Measurements from ENCODE around the gene FRA10AC1.
"Not testable (repeated sequence)": the region's sequence is repeated elsewhere in the genome, so short reads cannot be mapped to it uniquely, and the experiment has no call there.

FRA10AC1 gene

GRCh38 chr10:93701866-93702209 lies 554 bp downstream of the FRA10AC1 start:
- no peak for DNase-seq

- DNase-seq, result no peak
These were observed 5.2 kb downstream of the FRA10AC1 start for GRCh38 chr10:93697207-93697606.

GRCh38 chr10:93696582-93696981 lies 5.8 kb downstream of the FRA10AC1 start:
- DNase-seq, result not testable (repeated sequence)

DNA sequence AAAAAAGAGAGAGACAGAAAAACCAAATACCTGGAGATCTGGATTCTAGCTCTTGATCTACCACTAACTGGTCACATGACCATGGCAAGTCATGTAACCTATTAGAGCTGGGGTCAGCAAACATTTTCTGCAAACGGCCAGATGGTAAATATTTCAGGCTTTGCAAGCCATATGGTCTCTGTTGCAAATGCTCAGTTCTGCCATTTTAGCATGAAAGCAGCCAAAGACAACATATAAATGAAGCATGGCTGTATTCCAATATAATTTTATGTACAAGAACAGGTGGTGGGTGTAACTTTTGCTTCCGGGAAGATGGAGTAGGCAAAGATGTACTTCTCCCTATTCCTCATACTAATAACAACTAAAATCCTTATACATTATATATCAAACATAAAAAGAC lies 6.7 kb downstream of the FRA10AC1 start:
- DNase-seq, result no peak

DNA sequence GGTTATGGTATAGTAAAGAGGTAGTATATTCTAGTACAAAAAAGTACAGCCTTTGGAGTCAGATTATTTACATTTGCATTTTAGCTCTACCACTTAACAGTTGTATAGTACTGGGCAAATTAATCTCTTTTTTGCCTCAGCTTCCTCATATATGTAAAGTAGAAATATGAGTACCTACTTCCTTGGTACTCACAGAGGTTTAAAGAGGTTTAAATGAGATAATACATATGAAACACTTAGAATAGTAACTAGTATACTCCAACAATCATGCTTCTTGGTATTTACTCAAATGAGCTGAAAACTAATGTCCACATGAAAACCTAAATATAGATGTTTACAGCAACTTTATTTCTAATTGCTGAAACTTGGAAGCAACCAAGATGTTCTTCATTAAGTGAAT lies 14.7 kb downstream of the FRA10AC1 start:
- DNase-seq, result no peak

GRCh38 chr10:93680412-93681047 lies 21.9 kb downstream of the FRA10AC1 start:
- DNase-seq, result no peak

DNA sequence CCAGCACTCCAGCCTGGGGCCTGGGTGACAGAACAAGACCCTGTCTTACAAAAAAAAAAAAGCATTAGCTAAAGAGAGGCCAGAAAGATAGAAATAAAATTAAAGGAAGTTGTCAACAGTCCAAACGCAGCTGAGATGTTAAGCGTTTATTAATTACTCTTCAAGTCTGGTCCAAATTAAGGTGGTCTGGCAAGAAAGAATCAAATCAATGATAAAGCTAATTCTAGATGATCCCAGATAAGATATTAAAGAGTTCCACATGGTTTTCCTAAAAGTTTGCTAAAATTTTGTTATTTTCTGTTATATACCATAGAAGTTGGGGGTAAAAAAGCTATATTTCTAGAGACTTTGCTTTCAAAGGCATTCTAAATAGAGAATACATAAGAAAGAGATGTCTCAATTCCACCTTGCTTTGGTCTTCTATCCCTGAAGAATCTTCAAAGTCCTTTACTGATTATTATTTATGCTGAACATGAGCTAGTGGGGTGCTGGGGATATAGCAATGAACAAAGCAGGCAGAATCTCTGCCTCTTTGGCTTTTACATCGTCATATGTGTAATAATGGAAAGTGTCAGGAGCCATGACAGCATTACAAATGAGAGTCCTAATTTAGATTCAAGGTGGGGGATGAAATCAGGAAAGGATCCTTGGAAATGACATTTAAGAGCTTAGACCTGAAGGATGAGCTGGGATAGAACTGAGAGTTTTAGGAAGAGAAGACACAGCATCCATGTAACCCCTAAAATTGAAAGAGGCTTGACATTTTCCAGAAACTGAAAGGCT lies 23.4 kb downstream of the FRA10AC1 start:
- DNase-seq, result no peak

DNA sequence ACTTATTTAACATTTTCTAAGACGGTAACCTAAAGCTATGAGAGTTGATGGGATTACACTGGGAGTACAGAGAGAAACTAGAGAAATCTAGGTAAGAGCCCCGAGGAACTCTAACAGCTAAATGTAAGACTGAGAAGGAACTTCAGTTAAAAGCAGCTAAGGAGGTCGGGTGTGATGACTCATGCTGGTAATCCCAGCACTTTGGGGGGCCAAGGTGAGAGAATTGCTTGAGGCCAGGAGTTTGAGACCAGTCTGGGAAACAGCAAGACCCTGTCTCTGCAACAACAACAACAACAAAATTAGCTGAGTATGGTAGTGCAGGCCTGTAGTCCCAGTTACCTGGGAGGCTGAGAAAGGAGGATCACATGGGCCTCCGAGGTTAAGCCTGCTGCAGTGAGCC lies 24.0 kb downstream of the FRA10AC1 start:
- no peak for DNase-seq

GRCh38 chr10:93673791-93674190 lies 28.6 kb downstream of the FRA10AC1 start:
- DNase-seq, result no peak

GRCh38 chr10:93672890-93673289 lies 29.5 kb downstream of the FRA10AC1 start:
- no peak for DNase-seq

DNA sequence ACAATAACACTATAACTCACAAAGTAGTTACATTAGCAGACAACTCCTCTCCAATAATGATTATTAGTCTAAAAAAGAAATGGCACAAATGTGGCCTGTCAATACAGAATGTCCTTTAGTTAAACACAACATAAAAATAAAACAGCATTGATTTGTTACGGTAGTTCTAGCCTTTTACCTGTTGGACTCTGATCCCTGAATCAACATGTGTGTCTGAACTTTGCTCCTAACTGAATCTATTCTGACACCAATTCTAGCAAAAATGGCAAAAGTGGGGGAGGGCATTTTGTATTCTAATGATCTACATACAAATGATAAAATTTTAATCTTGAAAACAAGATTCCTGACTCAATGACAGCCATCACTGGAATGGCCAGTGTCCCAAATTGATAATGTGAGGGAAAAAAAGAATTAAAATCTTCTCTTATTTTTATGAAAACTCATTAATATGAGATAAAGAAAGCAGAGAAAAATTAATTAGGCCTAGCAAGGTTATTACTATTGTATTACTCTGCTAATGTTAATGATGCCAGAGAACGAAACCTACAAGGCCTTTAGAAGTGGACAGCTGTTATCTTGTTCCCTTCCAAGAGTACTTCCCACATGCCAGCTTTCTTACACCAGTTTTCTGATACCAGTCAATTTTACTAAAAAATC lies 30.2 kb downstream of the FRA10AC1 start:
- no peak for DNase-seq

DNA sequence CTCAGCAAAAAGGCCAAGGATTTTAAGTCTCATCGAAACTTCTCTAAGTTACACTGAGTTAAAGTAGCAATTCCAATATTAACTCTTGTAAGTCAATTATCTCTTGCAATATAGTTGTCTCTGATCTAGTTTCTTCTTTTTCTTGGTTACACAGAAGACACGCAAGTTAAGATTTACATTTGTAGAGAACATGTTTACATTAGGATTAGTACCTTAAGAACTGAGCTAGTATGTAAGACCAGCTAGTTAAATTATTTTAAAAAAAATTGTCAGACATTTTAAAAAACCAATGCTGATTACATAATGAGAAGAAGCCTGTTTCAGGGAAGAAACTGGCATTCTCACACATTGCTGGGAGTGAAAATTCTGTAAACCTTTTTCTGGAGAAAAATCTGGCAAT lies 31.4 kb downstream of the FRA10AC1 start:
- no peak for DNase-seq

DNA sequence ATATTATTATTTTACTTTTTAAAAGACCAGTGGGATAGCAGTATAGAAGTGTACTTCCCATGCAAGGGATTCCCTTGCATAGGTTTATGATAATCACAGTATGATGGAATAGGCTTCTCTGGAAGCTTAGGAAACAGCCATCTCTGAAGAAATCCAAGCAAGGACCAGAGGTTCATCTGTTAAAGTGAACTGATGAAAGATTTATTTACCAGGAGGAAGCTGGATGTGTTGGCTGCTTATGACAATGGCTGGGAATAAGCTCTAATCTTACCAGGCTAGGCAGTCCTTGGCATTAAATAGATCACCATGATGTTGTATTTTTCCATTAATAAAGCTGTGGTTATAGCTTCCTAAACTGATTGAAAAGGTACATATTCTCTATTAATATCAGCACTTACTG lies 32.0 kb downstream of the FRA10AC1 start:
- no peak for DNase-seq

GRCh38 chr10:93667795-93668194 lies 34.6 kb downstream of the FRA10AC1 start:
- no peak for DNase-seq

GRCh38 chr10:93666030-93666429 lies 36.4 kb downstream of the FRA10AC1 start:
- DNase-seq, result no peak

DNA sequence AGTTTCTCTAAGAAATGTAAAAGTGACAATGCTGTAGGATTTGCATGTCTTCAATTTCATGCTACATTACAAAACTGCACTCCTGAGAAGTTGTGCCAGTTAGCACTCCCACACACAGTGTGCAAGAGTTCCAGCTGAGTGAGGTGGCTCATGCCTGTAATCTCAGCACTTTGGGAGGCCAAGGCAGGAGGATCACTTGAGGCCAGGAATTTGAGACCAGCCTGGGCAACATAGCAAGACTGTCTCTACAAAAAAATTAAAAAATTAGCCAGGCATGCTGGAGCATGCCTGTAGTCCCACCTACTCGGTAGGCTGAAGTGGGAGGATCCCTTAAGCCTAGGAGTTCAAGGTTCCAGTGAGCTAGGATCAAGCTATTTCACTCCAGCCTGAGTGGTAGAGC lies 44.6 kb downstream of the FRA10AC1 start:
- no peak for DNase-seq

GRCh38 chr10:93656155-93656554 lies 46.2 kb downstream of the FRA10AC1 start:
- DNase-seq, result no peak

- no peak for DNase-seq
These were observed 48.2 kb downstream of the FRA10AC1 start for GRCh38 chr10:93654201-93654600.

DNA sequence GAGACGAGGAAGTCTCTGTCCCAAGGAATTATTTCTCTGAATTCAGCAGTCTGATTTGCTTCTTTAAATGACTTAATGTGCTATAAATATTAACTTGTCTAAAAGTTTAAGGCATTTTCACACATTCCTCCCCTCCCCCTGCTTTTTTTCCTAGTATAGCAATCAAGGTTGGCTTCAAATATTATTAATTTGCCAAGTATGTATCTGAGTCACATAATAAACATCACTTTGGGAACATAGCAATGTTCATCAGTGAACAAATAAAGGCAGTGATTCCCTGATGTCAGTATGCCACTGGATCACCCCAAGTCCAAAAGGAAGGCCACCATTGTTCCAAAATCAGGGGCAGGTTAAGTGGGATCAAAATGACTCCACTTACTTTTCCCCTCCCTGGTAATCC lies 49.5 kb downstream of the FRA10AC1 start:
- DNase-seq, result no peak

- DNase-seq, result no peak
These were observed 62.6 kb downstream of the FRA10AC1 start for GRCh38 chr10:93639791-93640190.

DNA sequence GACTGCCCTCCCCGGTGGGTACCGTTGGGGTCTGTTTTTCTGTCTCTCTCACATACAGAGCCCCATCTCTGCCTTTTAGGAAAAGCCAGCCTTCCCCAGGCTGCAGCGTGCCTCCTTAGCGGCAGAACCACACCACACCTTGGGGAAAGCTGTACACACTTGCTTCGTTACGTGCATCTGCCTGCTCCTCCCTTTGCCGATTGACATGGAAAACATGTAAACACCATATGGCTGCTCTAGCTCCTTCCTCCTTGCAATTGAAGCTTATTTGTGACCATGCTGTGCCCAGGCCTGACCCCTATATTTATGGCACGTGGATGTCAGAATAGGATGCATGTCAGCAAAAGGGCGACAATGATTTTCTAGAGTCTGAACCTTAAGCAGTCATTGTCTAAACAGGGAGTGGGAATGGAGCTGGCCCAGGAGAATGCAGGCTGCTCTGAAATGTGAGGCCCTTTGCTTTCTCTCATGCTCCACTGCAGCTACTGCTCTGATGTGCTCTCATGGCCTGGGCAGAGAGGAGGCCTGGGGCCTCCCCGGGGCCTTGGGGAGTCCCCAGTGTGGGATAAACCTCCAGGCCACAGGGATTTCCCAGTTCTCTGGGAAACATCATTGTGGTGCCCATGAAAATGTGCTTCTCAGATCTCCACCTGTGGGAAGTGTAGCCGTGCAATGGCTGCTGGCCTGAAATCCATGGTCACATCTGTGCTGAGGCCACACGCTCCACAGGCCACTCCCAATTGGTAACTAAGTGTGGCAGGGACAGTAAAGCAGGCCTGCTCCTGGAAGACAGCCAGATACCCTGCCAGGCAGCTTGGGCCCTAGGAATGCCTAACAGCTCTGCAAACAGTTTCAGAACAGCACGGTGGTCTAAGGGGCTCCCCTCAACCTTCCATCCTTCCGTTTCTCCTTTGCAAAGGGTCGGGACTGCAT lies 71.5 kb downstream of the FRA10AC1 start:
- DNase-seq, result no peak

DNA sequence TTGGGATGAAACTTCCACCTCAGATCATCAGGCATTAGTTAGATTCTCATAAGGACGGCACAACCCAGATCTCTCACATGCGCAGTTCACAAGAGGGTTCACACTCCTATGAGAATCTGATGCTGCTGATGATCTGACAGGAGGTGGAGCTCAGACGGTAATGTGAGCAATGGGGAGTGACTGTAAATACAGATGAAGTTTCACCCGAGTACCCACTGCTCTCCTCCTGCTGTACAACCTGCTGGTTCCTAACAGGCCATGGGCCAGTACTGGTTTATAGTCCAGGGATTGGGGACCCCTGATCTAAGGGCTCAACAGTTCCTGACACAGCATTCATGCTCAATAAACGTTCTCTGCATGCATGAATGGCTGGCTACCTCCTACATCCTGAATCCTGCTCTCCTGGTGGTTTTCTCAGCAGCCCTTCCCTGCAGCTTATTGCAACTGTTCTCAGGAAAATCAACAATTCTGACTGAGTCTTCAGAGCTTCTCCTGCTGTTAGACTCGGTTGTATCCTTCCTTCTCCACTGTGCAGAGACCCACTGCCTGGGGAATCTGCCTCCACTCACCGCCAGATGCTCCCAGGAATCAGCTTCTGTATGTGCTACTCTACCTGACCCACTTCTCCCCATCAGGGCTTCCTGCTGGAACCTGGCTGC lies 72.6 kb downstream of the FRA10AC1 start:
- DNase-seq, result no peak

- DNase-seq, result no peak
These were observed 73.5 kb downstream of the FRA10AC1 start for GRCh38 chr10:93628858-93629257.
